NCI-H2196 treated with DMSO at 0.1 percent for 48 hours (cell line): Measurements from ENCODE around the gene ADGRL3.

Source experiments
- DNase-seq: peaks from one replicate; lab custom pipeline; 2025; ENCODE audit not compliant: unreplicated experiment; lab: John Stamatoyannopoulos, UW

The ADGRL3 gene

GRCh38 chr4:61275241-61275640 lies 75.1 kb downstream of the ADGRL3 start:
- no peak for DNase-seq

DNA sequence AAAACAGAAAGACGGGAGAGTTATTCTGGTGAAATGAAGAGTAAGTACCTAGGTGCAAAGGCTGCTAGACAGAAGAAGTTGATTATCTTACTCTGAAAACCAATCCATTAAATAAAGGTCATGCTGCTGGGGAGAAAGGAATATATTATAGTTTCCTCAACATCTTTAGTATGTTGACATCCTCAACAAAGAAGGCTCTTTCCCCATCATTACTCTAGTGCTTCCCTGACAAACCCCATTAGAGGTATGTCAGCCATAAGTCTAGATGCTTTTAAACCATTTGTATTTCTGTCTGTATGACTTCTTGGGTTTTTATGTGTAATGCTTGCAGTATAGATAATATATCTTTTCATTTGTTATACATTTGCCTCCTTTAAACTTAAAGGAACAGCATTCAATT lies 75.9 kb downstream of the ADGRL3 start:
- no peak for DNase-seq

DNA sequence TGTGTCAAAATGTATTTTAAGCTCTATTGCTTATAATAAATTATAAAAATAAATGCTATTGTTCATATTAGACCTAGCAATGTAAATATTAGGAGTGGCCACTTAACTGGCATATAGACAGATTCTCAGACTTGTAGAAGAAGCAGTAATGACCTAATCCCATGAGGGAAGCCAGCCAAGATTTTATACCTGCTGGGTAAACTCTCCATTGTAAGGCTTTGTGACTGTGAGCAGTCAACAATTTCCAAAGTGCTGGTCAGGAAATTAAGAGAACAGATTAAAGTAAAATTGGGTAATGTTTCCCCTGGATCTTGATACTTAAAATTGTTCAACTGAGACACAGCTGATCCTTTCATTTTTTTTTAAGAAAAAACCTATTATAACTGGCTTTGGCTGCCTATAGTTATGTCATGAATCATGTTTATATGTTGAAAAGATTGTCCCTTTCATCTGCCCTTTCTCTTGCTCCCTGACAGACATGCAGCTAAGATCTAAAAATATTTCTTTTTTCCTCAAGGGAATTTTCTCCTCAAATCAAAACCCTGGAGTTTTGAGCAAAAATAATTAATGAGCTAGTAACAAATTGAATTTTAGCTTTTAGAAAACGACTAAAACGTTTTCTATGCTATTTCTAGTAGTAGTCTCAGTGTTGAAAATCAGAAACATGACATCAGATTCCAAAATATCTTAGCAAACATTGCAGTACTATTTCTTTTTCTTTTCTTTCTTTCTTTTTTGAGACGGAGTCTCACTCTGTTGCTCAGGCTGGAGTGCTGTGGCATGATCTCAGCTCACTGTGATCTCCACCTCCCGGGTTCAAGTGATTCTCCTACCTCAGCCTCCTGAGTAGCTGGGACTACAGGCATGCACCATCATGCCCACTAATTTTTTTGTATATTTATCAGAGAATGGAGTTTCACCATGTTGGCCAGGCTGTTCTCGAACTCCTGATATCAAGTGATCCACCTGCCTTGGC lies 77.9 kb downstream of the ADGRL3 start:
- DNase-seq: no peak

- no peak for DNase-seq
Measured at GRCh38 chr4:61292322-61292721, 92.2 kb downstream of the ADGRL3 start.

DNA sequence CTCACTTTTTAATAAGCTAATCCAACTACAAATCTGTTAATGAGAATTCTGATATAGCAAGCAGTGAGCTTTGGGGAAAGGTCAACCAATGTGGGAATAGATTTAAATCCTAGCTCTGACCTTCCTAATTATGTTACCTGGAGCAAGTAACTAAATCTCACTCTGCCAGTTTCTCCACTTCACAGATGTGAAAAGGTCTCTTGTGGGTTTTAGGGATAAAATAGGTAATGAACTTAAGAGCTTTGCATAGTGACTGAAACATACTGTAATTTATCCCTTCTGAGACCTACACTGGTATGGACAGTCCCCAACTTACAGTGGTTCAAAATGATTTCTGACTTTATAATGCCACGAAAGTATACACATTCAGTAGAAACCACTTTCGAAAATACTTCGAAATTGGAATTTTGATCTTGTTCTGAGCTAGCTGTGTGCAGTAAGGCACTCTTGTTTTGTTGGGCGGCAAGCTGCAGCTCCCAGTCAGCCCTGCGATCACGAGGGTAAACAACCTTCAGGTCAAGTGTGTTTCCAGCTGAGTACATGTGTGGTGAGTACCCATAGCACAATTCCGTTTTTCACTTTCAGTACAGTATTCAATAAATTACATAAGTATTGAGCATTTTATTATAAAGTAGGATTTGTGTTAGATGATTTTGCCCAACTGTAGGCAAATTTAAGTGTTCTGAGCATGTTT lies 93.7 kb downstream of the ADGRL3 start:
- DNase-seq: no peak

DNA sequence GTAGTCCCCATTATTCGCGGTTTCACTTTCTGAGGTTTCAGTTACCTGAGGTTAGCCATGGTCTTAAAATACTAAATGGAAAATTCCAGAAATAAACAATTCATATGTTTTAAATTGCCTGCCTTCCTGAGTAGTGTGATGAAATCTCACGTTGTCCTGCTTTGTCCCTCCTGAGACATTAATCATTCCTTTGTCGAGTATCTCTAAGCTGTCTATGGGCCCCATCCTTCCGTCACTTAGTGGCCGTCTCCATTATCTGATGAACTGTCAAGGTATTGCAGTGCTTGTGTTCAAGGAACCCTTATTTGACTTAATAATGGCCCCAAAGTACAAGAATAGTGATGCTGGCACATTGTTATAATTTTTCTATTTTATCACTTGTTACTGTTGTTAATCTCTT lies 94.8 kb downstream of the ADGRL3 start:
- DNase-seq: no peak

DNA sequence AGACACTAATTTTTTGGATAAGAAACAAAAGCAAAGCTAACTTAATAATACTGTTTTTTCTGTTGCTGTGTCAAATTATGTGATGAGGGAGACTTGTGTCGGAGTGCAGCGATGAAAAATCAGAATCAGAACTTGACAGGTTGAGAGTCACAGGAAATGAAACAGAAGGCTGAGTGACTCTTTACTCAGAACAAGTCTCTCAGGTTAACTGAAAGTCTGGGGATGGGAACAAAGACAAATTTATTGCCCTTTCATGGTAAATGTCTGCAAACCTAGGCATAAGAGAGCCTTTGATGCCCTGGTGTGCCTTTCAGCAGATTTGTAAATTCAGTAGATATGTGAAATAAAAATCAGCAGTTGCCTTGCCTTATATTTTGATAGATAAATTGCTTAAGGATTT lies 96.0 kb downstream of the ADGRL3 start:
- DNase-seq: no peak

DNA sequence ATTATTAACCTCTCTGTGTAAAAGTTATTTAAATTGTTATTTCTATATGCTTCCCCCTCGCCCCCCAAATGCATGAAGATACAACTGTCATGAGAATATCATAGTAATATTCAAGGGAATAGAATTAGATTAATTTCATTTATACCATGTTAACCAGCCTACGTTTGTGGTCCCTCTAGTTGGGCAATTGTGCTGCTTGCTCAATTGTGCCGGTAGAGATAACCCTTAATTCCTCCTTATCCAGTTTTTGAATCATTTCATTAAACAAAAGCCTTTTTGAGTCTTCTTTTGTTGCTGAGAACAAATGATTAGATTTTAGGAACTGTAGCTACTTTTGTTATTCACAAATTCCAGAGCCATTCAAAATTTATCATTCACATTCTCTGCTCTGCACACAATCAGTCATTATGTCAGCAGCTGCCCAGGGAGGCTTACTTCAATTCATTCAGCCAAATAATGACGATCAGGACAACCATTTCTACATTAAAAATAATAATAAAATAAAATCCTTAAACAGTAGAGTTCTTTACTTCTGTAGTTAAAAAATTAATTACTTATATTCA lies 98.1 kb downstream of the ADGRL3 start:
- no peak for DNase-seq

GRCh38 chr4:61299316-61299715 lies 99.2 kb downstream of the ADGRL3 start:
- no peak for DNase-seq

DNA sequence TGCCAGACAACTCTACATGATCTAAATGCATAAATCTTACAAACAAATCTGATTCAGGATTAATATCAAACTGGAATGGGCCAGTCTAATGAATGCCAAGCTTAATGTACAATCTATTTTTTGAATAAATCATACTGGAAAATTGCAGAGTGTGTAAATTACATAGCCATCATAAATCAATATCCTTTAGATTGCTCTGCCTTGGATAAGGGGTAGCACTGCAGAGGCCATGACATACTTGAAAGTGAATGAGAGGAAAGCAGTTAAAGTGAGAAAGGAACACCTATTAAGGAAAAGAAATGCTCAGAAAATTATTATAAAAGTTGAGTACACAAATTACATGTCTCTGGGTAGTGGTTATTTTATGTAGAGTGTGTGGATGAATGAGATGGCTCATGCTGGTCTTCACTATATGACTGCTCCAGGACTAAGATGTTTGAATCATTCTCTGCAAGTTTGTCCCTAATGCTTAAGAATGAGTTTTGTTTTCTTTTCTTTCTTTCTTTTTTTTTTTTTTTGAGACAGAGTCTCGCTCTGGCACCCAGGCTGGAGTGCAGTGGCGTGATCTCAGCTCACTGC lies 100.2 kb downstream of the ADGRL3 start:
- DNase-seq: no peak

GRCh38 chr4:61301271-61301670 lies 101.1 kb downstream of the ADGRL3 start:
- no peak for DNase-seq

DNA sequence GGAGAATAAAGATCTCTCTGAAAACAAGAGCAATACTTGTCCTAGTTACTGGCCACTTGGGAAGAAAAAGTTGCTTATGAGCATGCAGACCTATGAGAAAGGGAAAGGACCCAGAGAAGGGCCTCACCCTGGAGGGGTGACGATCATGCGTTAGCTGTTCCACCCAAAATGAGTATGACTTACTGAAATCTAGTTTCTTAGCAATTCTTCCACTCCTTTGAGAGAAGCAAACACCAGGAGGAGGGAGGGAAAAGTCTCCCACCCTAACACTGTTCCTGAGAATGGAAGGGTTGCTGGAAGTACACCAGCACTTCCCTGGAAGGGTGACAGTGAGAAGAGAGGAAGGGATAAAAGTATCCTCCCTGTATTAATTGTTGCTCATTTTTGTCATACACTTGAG lies 107.9 kb downstream of the ADGRL3 start:
- DNase-seq: no peak

DNA sequence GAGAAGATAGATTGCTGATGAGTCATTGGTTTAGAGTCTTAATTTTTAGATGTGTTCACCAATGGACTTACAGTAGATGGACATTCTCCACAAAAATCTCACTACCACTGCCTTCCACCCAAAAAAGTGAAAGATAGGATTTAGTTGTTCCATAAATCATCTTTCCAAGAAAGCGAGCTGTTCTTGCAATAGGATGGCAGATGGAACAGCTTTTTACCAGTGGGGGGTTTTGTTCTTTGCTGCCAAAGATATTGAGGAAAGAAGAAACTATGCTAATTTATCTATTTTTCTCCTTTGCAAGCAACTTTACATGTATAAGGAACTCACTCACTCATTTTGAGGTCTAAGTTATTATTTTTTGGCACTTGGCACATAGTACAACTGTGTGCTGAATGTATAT lies 109.5 kb downstream of the ADGRL3 start:
- no peak for DNase-seq

- DNase-seq: no peak
Measured at GRCh38 chr4:61312526-61312925, 112.4 kb downstream of the ADGRL3 start.

- DNase-seq: no peak
Measured at GRCh38 chr4:61318431-61318830, 118.3 kb downstream of the ADGRL3 start.

- no peak for DNase-seq
Measured at GRCh38 chr4:61319156-61319555, 119.0 kb downstream of the ADGRL3 start.

DNA sequence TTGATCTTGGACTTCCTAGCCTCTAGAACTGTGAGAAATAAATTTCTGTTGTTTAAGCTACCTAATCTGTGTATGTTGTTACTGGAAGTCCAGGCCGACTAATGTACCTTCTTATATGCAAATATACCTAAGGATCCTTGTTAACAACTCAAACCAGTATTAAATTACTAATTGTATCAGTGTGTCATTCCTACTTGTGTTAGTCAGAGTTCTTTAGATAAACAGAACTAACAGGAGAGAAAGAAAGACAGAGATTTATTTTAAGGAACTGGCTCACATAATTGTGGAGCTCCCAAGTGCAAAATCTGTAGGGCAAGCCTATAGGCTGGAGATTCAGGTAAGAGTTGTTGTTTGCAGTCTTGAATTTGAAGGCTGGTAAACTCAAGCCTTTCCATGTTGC lies 120.0 kb downstream of the ADGRL3 start:
- no peak for DNase-seq

GRCh38 chr4:61320631-61321030 lies 120.5 kb downstream of the ADGRL3 start:
- no peak for DNase-seq

GRCh38 chr4:61332693-61333092 lies 132.6 kb downstream of the ADGRL3 start:
- DNase-seq: no peak

- DNase-seq: no peak
Measured at GRCh38 chr4:61333490-61333889, 133.4 kb downstream of the ADGRL3 start.

- no peak for DNase-seq
Measured at GRCh38 chr4:61335241-61335763, 135.2 kb downstream of the ADGRL3 start.
